ENCODE results near the gene JAK3.

DNA sequence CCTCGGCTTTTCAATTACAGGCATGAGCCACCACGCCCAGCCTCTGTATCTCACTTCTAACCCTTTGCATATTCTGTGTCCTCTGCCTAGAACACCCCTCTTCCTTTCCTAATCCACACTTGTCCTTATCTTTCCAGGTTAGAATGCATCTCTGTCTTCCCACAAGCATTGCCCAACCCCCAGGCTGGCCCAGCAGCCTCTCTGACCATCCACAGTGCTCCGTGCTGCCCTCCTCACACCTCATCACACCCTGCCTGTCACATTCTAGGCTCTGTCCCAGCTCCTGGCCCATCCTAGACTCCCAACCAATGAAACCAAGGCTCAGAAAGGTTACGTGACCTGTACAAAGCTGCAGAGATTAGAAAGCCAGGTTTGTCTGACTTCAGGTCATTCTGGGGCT is 11.3 kb downstream of the JAK3 start:
- TF ChIP-seq, protein P1, sequence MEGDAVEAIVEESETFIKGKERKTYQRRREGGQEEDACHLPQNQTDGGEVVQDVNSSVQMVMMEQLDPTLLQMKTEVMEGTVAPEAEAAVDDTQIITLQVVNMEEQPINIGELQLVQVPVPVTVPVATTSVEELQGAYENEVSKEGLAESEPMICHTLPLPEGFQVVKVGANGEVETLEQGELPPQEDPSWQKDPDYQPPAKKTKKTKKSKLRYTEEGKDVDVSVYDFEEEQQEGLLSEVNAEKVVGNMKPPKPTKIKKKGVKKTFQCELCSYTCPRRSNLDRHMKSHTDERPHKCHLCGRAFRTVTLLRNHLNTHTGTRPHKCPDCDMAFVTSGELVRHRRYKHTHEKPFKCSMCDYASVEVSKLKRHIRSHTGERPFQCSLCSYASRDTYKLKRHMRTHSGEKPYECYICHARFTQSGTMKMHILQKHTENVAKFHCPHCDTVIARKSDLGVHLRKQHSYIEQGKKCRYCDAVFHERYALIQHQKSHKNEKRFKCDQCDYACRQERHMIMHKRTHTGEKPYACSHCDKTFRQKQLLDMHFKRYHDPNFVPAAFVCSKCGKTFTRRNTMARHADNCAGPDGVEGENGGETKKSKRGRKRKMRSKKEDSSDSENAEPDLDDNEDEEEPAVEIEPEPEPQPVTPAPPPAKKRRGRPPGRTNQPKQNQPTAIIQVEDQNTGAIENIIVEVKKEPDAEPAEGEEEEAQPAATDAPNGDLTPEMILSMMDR (IDR thresholded peaks at IDR 0.05), result no peak
- TF ChIP-seq, protein P2, sequence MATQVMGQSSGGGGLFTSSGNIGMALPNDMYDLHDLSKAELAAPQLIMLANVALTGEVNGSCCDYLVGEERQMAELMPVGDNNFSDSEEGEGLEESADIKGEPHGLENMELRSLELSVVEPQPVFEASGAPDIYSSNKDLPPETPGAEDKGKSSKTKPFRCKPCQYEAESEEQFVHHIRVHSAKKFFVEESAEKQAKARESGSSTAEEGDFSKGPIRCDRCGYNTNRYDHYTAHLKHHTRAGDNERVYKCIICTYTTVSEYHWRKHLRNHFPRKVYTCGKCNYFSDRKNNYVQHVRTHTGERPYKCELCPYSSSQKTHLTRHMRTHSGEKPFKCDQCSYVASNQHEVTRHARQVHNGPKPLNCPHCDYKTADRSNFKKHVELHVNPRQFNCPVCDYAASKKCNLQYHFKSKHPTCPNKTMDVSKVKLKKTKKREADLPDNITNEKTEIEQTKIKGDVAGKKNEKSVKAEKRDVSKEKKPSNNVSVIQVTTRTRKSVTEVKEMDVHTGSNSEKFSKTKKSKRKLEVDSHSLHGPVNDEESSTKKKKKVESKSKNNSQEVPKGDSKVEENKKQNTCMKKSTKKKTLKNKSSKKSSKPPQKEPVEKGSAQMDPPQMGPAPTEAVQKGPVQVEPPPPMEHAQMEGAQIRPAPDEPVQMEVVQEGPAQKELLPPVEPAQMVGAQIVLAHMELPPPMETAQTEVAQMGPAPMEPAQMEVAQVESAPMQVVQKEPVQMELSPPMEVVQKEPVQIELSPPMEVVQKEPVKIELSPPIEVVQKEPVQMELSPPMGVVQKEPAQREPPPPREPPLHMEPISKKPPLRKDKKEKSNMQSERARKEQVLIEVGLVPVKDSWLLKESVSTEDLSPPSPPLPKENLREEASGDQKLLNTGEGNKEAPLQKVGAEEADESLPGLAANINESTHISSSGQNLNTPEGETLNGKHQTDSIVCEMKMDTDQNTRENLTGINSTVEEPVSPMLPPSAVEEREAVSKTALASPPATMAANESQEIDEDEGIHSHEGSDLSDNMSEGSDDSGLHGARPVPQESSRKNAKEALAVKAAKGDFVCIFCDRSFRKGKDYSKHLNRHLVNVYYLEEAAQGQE (IDR thresholded peaks at IDR 0.05; ENCODE audit: insufficient read depth in 1 of 2, low read depth in 2 of 2, low read length in 1 of 2), result no peak
- no peak for TF ChIP-seq POLR2AphosphoS5 (IDR thresholded peaks at IDR 0.05; ENCODE audit: low read depth, low read length)
- no peak for TF ChIP-seq TCF7L2 (IDR thresholded peaks at IDR 0.05; ENCODE audit: low read depth, low read length)
- no peak for TF ChIP-seq SIN3A (IDR thresholded peaks at IDR 0.05; ENCODE audit: borderline replicate concordance, insufficient read depth, low read depth, low read length)

Data from Panc1 (cell line).